Coronary artery (tissue), 2 donors: ENCODE results near the gene CDH4.

Experiments used
- DNase-seq: peaks from one replicate; pipeline ENCODE4 v3.0.0-alpha.2; 2017; ENCODE audit warnings: low spot score
- H3K27ac ChIP-seq, 2 donors: fragments of 200-600 bp; sonication (generic); one replicate each; pipeline ENCODE4 v1.5.1; 2016 to 2019
- H3K4me3 ChIP-seq: fragments of 200-600 bp; sonication (generic); 2 replicates; pipeline ENCODE4 v1.5.1; 2016; ENCODE audit warnings: mild to moderate bottlenecking, moderate library complexity
- CTCF ChIP-seq: fragments of 200-600 bp; sonication (generic); IDR thresholded peaks from one replicate; pipeline ENCODE4 v1.5.1; 2019; ENCODE audit warnings: antibody characterized with exemption

The CDH4 gene

GRCh38 chr20:61723529-61724257, 471.6 kb downstream of the CDH4 start:
- DNase-seq: no peak
- Histone ChIP-seq H3K27ac (no peak overlapping the region), H3K4me3 (no peak overlapping the region)
- TF ChIP-seq CTCF: no peak

GRCh38 chr20:61724376-61724775, 472.3 kb downstream of the CDH4 start:
- no peak overlapping the region for H3K4me3 ChIP-seq
- DNase-seq: no peak
- no peak overlapping the region for H3K27ac ChIP-seq
- TF ChIP-seq CTCF: no peak

DNA sequence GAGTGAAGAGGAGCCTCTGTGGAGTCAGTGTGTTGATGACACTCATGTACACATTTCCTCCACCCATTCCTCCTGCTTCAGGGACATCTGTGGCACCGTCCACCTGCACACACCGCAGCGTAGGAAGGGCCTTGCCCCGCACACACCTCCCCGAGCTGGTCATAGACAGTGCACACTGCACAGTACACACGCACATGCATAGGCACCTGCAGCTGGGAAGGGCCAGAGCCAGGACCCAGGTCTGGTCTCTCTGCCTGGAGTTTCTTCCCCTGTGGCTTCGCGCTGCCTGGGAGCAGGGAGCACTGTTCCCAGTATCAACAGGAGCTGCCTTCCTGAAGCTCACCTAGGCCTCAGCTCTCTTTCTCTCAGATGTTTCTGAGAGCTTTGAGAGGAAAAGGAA, 473.1 kb downstream of the CDH4 start:
- Histone ChIP-seq H3K4me3 (no peak overlapping the region), H3K27ac (no peak overlapping the region)
- DNase-seq: no peak
- TF ChIP-seq CTCF: no peak

DNA sequence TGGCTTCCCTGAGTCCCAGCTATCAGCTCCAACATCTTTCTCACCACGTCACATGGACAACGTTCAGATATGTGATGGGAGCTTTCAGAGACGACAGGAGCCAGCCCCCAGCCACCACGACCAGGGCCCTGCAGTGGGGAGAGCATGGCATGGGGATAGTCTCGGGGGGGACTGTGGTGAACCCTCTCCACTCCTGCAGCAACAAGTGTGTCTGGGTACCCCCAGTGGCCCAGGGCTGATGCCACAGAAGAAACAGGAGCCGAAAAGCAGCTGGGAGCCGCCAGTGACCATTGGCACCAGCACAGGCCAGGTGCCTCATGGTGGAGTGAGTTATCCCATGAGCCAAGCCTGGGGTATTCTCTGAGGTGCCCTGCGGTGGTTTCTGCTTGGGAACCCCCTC, 473.9 kb downstream of the CDH4 start:
- H3K27ac ChIP-seq: no peak overlapping the region
- no peak for TF ChIP-seq CTCF
- no peak for DNase-seq
- no peak overlapping the region for H3K4me3 ChIP-seq

DNA sequence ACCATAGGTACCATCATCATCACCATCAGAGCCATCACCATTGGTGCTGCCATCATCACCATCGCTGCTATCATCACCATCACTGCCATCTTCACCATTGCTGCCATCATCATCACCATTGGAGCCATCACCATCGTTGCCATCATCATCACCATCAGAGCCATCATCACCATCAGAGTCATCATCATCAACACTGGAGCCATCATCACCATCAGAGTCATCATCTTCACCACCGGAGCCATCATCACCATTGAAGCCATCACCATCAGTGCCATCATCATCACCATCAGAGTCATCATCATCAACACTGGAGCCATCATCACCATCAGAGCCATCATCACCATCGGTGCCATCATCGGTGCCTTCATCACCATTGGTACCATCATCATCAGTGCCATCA, 474.9 kb downstream of the CDH4 start:
- DNase-seq: no peak
- Histone ChIP-seq H3K27ac (no peak overlapping the region), H3K4me3 (no peak overlapping the region)
- TF ChIP-seq CTCF: no peak

- DNase-seq: no peak
- Histone ChIP-seq H3K4me3 (no peak overlapping the region), H3K27ac (no peak overlapping the region)
- no peak for TF ChIP-seq CTCF
Measured at GRCh38 chr20:61727761-61728160, 475.7 kb downstream of the CDH4 start.

- DNase-seq: no peak
- TF ChIP-seq CTCF: no peak
- H3K27ac ChIP-seq: no peak overlapping the region
Measured at GRCh38 chr20:61728326-61728725, 476.3 kb downstream of the CDH4 start.

More at GRCh38 chr20:61728326-61728725, 476.3 kb downstream of the CDH4 start:
- no peak overlapping the region for H3K4me3 ChIP-seq
